Limb (tissue), 2 donors: Measurements from ENCODE around the gene PNMA8C.
A peak's percentile ranks its signal among the peaks of the same experiment; 100 is the strongest.
"Not testable (repeated sequence)": the region's sequence is repeated elsewhere in the genome, so short reads cannot be mapped to it uniquely, and the experiment has no call there.

Source experiments
- DNase-seq, 2 donors: peaks; one replicate each; pipeline ENCODE4 v3.0.0-alpha.2; 2016; ENCODE audit errors: extremely low spot score in 2 of 2

PNMA8C gene

GRCh38 chr19:46390866-46391265 lies 37.9 kb downstream of the PNMA8C start:
- DNase-seq: no peak

- no peak for DNase-seq
Observed at GRCh38 chr19:46390121-46390858, 38.4 kb downstream of the PNMA8C start.

- no peak for DNase-seq
Observed at GRCh38 chr19:46388311-46389095, 40.2 kb downstream of the PNMA8C start.

DNA sequence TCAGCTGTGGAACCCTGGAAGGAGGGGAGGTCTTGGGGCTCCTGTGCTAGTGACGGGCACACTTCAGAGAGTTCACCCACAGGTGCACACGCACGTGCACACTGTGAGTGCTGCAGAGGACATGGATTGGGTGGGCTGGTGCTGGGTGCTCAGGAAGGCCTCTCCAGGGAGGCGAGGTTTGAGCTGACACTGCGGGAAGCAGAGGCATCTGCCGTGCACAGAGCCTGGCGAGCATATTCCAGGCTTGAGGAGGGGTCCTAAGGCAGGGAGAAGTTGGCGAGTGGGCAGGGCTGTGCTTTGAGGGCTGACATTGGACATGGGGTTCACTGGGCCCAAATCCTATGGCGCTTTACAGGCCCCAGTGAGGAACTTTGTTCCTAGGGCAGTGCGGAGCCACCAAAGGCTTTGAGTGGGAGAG lies 41.0 kb downstream of the PNMA8C start:
- no peak for DNase-seq

GRCh38 chr19:46386996-46387712 lies 41.6 kb downstream of the PNMA8C start:
- DNase-seq: no peak

DNA sequence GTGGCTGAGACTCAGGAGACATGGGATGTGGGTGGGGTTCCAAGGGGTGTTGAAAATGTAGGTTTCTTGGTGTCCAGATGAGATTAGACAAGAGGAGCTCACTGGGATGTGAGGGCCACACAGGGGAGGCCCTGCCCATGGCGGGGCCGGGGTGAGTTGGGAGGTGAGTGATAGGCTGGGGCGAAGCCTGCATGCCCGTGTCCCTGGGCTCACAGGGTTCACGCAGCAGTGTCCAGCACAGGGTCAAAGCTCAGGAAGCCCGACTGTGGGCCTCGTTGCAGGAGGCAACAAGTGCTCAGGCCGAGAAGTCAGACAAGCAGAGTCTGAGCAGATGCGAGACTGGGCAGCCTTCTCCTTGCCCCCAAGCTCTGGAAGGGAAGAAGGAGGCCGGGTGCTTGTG lies 42.6 kb downstream of the PNMA8C start:
- no peak for DNase-seq

- DNase-seq: peak in 1 of 2 donors; percentile 14
Observed at GRCh38 chr19:46385636-46386035, 43.1 kb downstream of the PNMA8C start.

GRCh38 chr19:46384396-46384795 lies 44.3 kb downstream of the PNMA8C start:
- no peak for DNase-seq

DNA sequence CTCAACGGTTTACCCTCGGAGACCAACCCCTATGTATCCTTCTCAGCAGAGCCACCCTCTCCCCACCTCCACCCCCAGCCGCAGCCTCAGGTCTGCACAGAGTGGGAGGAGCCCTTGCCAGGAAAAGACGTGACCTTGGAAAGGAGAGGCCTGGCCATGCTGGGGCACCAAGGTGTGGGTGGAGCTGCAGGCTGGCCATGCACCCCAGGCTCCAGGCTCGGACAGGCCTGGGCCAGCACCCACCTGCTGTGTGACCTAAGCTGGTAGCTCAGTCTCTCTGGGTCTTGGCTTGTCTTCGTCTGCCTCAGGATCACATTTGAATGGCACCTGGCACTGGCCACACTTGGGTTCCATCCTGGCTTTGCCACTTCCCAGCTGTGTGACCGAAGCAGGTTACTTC lies 44.9 kb downstream of the PNMA8C start:
- no peak for DNase-seq

DNA sequence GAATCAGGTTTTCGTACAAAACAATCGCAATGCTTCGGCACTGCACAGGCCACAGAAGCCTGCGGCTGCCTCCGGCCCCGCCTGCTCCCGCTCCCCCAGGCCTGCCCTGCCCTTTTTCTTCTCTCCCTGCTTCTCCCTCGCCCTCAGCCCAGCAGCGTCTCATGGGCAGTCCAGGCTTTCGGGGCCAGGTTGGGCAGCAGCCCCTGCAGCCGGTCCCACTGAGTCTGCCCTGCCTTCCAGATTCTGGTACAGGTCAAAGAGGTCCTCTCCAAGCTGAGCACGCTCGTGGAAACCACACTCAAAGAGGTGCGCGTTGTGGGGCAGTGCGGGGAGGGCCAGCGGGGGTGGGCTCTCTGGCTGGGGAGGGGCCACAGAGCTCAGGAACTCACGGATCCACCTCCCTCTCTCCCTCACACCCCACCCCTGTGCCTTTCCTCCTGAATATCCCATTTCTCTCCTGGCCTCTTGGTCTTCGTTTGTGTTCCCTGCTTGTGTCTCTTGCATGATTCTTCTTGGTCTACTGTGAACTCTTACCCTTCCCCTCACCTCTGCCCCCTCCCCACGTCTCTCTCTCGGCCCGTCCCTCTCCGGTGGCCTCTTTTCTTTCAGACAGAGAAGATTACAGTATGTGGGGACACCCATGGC lies 45.4 kb downstream of the PNMA8C start:
- DNase-seq: no peak

GRCh38 chr19:46381756-46382345 lies 46.9 kb downstream of the PNMA8C start:
- no peak for DNase-seq

DNA sequence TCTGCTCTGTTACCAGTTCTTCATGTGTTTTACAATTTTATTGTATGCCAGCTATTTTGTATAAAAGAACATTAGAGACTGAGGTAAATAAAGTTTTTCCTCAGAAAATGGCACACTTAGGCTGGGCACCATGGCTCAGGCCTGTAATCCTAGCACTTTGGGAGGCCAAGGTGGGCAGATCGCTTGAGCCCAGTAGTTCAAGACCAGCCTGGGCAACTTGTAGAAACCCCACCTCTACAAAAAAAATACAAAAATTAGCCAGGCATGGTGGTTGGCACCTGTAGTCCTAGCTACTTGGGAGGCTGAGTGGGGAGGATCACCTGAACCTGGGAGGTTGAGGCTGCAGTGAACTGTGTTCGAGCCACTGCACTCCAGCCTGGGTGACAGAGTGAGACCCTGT lies 47.4 kb downstream of the PNMA8C start:
- no peak for DNase-seq

- DNase-seq: no peak
Observed at GRCh38 chr19:46380690-46381089, 48.0 kb downstream of the PNMA8C start.

DNA sequence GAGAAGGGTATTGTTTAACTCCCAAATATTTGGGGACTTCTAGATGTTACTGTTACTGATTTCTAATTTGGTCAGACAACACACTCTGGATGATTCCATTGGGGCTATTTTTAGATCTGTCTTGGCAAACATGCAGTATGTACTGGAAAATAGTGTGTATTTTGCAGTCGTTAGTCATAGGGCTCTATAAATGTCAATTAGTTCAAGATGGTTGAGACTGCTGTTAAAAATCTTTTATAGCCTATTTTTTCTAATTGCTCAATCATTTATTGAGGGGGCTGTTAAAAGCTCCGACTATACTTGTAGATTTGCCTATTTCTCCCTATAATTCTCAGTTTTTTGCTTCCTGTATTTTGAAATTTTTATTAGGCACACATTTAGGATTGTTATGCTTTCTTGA lies 50.5 kb downstream of the PNMA8C start:
- DNase-seq: peak in 1 of 2 donors; percentile 77

GRCh38 chr19:46376241-46377153 lies 52.2 kb downstream of the PNMA8C start:
- DNase-seq: no peak

DNA sequence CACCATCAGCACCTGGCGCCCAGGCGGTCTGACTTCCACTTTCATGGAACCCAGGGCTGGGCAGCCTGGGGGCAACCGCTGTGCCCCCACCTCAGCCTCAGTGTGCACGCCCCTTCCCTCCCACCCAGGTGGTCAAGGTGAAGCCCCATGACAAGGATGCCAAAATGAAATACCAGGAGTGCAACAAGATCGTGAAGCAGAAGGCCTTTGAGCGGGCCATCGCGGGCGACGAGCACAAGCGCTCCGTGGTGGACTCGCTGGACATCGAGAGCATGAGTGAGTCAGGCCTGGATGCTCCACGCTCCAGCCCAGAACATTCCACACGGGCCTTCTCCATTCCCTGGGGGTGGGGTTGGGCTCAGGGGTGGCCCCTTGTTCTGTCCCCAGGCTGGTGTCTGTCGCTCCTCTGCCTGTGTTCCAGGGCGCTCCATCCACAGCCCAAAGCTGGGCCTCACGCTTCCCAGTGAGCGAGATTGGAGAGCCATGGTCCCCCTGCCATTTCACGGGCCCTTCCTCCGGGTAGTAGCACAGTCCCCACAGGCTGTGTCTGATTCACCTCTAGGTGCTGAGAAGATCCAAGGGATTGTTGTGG lies 53.2 kb downstream of the PNMA8C start:
- DNase-seq: not testable (repeated sequence)
